ENCODE measurements around the gene C2CD2.

- TF ChIP-seq POLR2A (IDR thresholded peaks at IDR 0.05; ENCODE audit: low read depth, low read length) (no peak), POLR2AphosphoS5 (IDR thresholded peaks at IDR 0.05; ENCODE audit: low read depth, low read length) (no peak), TAF1 (IDR thresholded peaks at IDR 0.05; ENCODE audit: low read depth, low read length) (no peak), SPI1 (IDR thresholded peaks at IDR 0.05; ENCODE audit: low read depth, low read length) (no peak), PAX5 (IDR thresholded peaks at IDR 0.05; ENCODE audit: insufficient read depth, low read length, severe bottlenecking) (no peak)
Observed at GRCh38 chr21:42000908-42001307, 47.1 kb upstream of the C2CD2 start.

Data from GM12891 (cell line).